Thymus (tissue), 2 donors: ENCODE data around the gene KCNIP1. TPM values are rescaled to one million over a fixed set of nuclear protein-coding genes. Genes with fewer than 3 reads are reported as not detected.

Experiments
- polyA plus RNA-seq: library from polyadenylated mRNA; stranded (reverse); fragments of 200-250 nt; gene quantifications from one replicate; pipeline ENCODE4 v1.2.3, GENCODE V29; 2013
- total RNA-seq: library from RNA; stranded (reverse); fragments of 120-200 nt; gene quantifications from one replicate; pipeline ENCODE4 v1.2.4, GENCODE V29; 2013
- donor health status: healthy.

Gene KCNIP1
- total and polyA plus RNA-seq, 2 donors, result 0.09 to 0.23 TPM

Other genes with a start within 250 kb of the KCNIP1 start
- 73.7 TPM for gene LCP2, start 206.2 kb upstream of the KCNIP1 start, total RNA-seq
- 131 TPM for gene LCP2, start 206.2 kb upstream of the KCNIP1 start, polyA plus RNA-seq
- gene KCNMB1, start 114.7 kb upstream of the KCNIP1 start, total RNA-seq, result 0.57 TPM
- gene KCNMB1, start 114.7 kb upstream of the KCNIP1 start, polyA plus RNA-seq, result 2.9 TPM